M059J (cell line): Measurements from ENCODE around the gene NFE2. TPM values are rescaled to one million over a fixed set of nuclear protein-coding genes. Genes with fewer than 3 reads are reported as not detected.
A peak's percentile ranks its signal among the peaks of the same experiment; 100 is the strongest.

ENCODE experiments used
- DNase-seq: peaks from one replicate; pipeline ENCODE4 v3.0.0-alpha.2; 2012; ENCODE audit warnings: low read depth
- total RNA-seq: library from RNA; depleted of rRNA; stranded (reverse); fragments of >200 nt; shearing (Covaris generic); gene quantifications from 2 replicates; pipeline ENCODE4 v1.2.3, GENCODE V29; 2014; rRNA removed

NFE2 gene
- total RNA-seq, 1 experiment from 2014 or later = 2.5 TPM

- DNase-seq = peak; percentile 51
These were observed 49.0 kb downstream of the NFE2 start for GRCh38 chr12:54251667-54252284.

- DNase-seq = no peak
These were observed 51.3 kb downstream of the NFE2 start for GRCh38 chr12:54249489-54249888.

- no peak for DNase-seq
These were observed 54.7 kb downstream of the NFE2 start for GRCh38 chr12:54246011-54246641.

Other genes starting within 250 kb of the NFE2 start
- gene HOXC4, start 247.2 kb downstream of the NFE2 start, total RNA-seq = 1.9 and 4.3 TPM in 2 replicates
- 36.9 and 38.2 TPM in 2 replicates for gene SMUG1, start 112.0 kb downstream of the NFE2 start, total RNA-seq
- 37.0 and 63.1 TPM in 2 replicates for gene CBX5, start 20.9 kb downstream of the NFE2 start, total RNA-seq
- gene HNRNPA1, start 20.3 kb downstream of the NFE2 start, total RNA-seq = 317 and 339 TPM in 2 replicates
- 186 and 191 TPM in 2 replicates for gene COPZ1, start 24.1 kb upstream of the NFE2 start, total RNA-seq
- gene GPR84, start 63.5 kb upstream of the NFE2 start, total RNA-seq = not detected in 2 replicates
- gene ZNF385A, start 83.7 kb upstream of the NFE2 start, total RNA-seq = 0.71 and 4.6 TPM in 2 replicates
- 419 and 625 TPM in 2 replicates for gene ITGA5, start 118.3 kb upstream of the NFE2 start, total RNA-seq
- not detected in 2 replicates for gene GTSF1, start 172.6 kb upstream of the NFE2 start, total RNA-seq
- gene NCKAP1L, start 196.7 kb upstream of the NFE2 start, total RNA-seq = 0.07 and 0.10 TPM in 2 replicates
- not detected in 2 replicates for gene PDE1B, start 248.6 kb upstream of the NFE2 start, total RNA-seq